ENCODE measurements around the gene ANKRD11.

- TF ChIP-seq YY1 (IDR thresholded peaks at IDR 0.05; ENCODE audit: insufficient read depth, insufficient read length) (no peak), ZNF274 (IDR thresholded peaks at IDR 0.05; ENCODE audit: low read depth, low read length) (no peak), SUZ12 (IDR thresholded peaks at IDR 0.05; ENCODE audit: extremely low read depth, insufficient read depth, insufficient read length) (no peak)
These were observed 145.9 kb downstream of the ANKRD11 start for GRCh38 chr16:89344458-89344834.
